HEK293T (cell line): ENCODE results near the gene PDE4B.

Experiments used
- BHLHE40 ChIP-seq: fragments of 450-650 bp; IDR thresholded peaks from 2 replicates; pipeline ENCODE4 v1.6.1; 2016; ENCODE audit warnings: mild to moderate bottlenecking, moderate library complexity, borderline replicate concordance
- CTBP1 ChIP-seq: fragments of 450-650 bp; IDR thresholded peaks from 2 replicates; pipeline ENCODE4 v1.6.1; 2016; ENCODE audit warnings: borderline replicate concordance
- ELF4 ChIP-seq: fragments of 450-650 bp; IDR thresholded peaks from 2 replicates; pipeline ENCODE4 v1.6.1; 2017; ENCODE audit warnings: antibody characterized with exemption
- LEF1 ChIP-seq: fragments of 450-650 bp; IDR thresholded peaks from 2 replicates; pipeline ENCODE4 v1.6.1; 2017; ENCODE audit warnings: mild to moderate bottlenecking, borderline replicate concordance
- NFRKB ChIP-seq: fragments of 450-650 bp; IDR thresholded peaks from 2 replicates; pipeline ENCODE4 v1.6.1; 2016; ENCODE audit warnings: mild to moderate bottlenecking, moderate library complexity

DNA sequence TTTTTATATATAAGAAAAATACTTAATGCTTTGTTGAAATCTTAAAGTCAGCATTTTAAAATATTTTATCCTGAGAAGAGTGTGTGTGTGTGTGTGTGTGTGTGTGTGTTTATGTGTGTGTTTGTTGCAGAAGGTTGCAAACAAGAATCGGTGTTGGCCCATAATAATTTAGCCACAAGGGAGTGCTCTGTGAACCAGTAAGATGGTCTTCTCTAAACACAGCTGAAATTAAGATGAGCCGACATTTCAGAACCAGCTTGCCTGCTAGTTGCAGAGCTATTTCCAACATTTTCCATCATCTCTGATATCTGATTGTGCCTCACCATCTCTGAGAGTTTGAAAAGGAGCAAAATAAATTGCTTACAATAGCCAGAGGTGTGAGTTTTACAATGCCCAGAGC, 582.4 kb downstream of the PDE4B start:
- TF ChIP-seq BHLHE40 (no peak), CTBP1 (no peak), LEF1 (no peak), NFRKB (no peak), ELF4 (no peak)
